Right lobe of liver (tissue), 6 donors: ENCODE data around the gene LRRTM4. TPM values are rescaled to one million over a fixed set of nuclear protein-coding genes. Genes with fewer than 3 reads are reported as not detected.

Source experiments
- ATAC-seq, 4 donors: fragments of 200-7000 bp; cut with Tn5 transposase; one replicate each; pipeline ENCODE4 v1.9.1; 2020; ENCODE audit warnings: mild to moderate bottlenecking in 4 of 4, moderate library complexity in 4 of 4
- DNase-seq, 3 donors: peaks; one replicate each; pipeline ENCODE4 v3.0.0-alpha.2; 2020
- H3K27ac ChIP-seq, 3 donors: fragments of 200-600 bp; one replicate each; pipeline ENCODE4 v1.8.0; 2022
- H3K27me3 ChIP-seq, 2 donors: fragments of 200-600 bp; one replicate each; pipeline ENCODE4 v1.8.0; 2022
- H3K36me3 ChIP-seq, 4 donors: fragments of 200-600 bp; sonication (generic) in 1 of 4; one replicate each; pipeline versions ENCODE4 v1.5.1 to v1.8.0; 2017 to 2022; ENCODE audit warnings: control low read depth in 1 of 4
- H3K4me1 ChIP-seq, 4 donors: fragments of 200-600 bp; sonication (generic) in 1 of 4; one replicate each; pipeline versions ENCODE4 v1.5.1 to v1.8.0; 2017 to 2022; ENCODE audit warnings: control low read depth in 1 of 4
- H3K4me3 ChIP-seq, 3 donors: fragments of 200-600 bp; one replicate each; pipeline ENCODE4 v1.8.0; 2022
- H3K9me3 ChIP-seq, 4 donors: fragments of 200-600 bp; sonication (generic) in 1 of 4; one replicate each; pipeline versions ENCODE4 v1.5.1 to v1.8.0; 2017 to 2022; ENCODE audit warnings: control low read depth in 1 of 4
- POLR2A ChIP-seq: fragments of 450-650 bp; IDR thresholded peaks from one replicate; pipeline ENCODE4 v1.6.1; 2017; ENCODE audit warnings: antibody characterized with exemption, mild to moderate bottlenecking
- WGBS: methylation state at CpG from one replicate; pipeline ENCODE4 v1.1.6; 2018; ENCODE audit warnings: low coverage, low lambda C conversion rate; ENCODE audit not compliant: insufficient coverage; ENCODE audit errors: missing lambda C conversion rate; 5-methylcytosine and 5-hydroxymethylcytosine counted together
- intact Hi-C, 2 donors: fragments of 100-400 bp; cut with DNase I; formaldehyde crosslinking; loops; one replicate each; pipeline versions ENCODE4 v1.11.2 to v1.14.1; 2022
- total RNA-seq, 6 experiments: library from RNA; depleted of rRNA in 2 of 6; stranded (reverse); fragments of >200 nt in 2 of 6; fragmentation: NEBNext Ultra II Directional in 3 of 6; extraction: Animal tissue kit (Norgen Biotek cat#: 25700) in 3 of 6; gene quantifications; one replicate each; pipeline versions ENCODE4 v1.1.0 to v1.2.4, GENCODE V29; 2016 to 2023
- TF ChIP-seq, protein P1 (sequence below), 4 donors: fragments of 200-600 bp in 3 of 4; fragments of 450-650 bp in 1 of 4; IDR thresholded peaks; one replicate each; pipeline versions ENCODE4 v1.5.1 to v1.8.0; 2016 to 2022; ENCODE audit warnings: antibody characterized with exemption in 4 of 4, mild to moderate bottlenecking in 2 of 4
- donor health status: DM: no; HTN: yes; CAD: no.
- donor health status: DM: no; HTN: no; CAD: no.
- donor health status: DM: no; HTN: no; CAD: no.
- donor health status: DM: no; HTN: yes; CAD: no.
- donor health status: DM: no; HTN: yes; CAD: no.

The LRRTM4 gene
- total RNA-seq, 6 experiments from 2014 or later, result 0.09 to 0.10 (median 0.09) TPM; not detected in 3

DNA sequence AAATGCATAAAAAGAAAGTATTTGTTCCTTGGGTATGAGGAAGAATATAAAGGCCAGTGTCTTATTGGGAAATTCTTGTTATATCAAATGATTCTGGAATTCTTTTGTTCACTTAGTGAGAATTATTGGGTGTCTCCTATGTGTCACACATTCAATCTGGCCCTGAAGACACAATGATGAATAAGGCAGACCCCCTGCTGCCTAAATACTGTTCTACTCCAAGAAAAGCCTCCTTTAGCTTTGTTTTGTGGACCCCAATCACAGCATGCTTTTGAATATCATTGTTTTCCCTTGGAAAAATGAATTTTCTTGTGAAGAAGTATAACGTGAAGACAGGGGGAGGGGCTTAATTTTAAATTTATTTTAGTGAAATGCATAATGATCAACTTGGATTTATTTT lies 682.4 kb downstream of the LRRTM4 start:
- no peaks in the 10 kb centered on the region for H3K9me3 ChIP-seq
- no peak for ATAC-seq
- H3K4me1 ChIP-seq, result no peaks in the 10 kb centered on the region
- TF ChIP-seq POLR2A, result no peak
- TF ChIP-seq, protein P1, sequence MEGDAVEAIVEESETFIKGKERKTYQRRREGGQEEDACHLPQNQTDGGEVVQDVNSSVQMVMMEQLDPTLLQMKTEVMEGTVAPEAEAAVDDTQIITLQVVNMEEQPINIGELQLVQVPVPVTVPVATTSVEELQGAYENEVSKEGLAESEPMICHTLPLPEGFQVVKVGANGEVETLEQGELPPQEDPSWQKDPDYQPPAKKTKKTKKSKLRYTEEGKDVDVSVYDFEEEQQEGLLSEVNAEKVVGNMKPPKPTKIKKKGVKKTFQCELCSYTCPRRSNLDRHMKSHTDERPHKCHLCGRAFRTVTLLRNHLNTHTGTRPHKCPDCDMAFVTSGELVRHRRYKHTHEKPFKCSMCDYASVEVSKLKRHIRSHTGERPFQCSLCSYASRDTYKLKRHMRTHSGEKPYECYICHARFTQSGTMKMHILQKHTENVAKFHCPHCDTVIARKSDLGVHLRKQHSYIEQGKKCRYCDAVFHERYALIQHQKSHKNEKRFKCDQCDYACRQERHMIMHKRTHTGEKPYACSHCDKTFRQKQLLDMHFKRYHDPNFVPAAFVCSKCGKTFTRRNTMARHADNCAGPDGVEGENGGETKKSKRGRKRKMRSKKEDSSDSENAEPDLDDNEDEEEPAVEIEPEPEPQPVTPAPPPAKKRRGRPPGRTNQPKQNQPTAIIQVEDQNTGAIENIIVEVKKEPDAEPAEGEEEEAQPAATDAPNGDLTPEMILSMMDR (IDR thresholded peaks at IDR 0.05), result no peak
- H3K27me3 ChIP-seq, result no peaks in the 10 kb centered on the region
- intact Hi-C loops, result no loop called here
- H3K36me3 ChIP-seq, result no peaks in the 10 kb centered on the region
- H3K4me3 ChIP-seq, result no peak overlapping the region
- 42% methylated on average over 1 of the region's 1 CpG for WGBS
- no peak for DNase-seq
- no peak overlapping the region for H3K27ac ChIP-seq

DNA sequence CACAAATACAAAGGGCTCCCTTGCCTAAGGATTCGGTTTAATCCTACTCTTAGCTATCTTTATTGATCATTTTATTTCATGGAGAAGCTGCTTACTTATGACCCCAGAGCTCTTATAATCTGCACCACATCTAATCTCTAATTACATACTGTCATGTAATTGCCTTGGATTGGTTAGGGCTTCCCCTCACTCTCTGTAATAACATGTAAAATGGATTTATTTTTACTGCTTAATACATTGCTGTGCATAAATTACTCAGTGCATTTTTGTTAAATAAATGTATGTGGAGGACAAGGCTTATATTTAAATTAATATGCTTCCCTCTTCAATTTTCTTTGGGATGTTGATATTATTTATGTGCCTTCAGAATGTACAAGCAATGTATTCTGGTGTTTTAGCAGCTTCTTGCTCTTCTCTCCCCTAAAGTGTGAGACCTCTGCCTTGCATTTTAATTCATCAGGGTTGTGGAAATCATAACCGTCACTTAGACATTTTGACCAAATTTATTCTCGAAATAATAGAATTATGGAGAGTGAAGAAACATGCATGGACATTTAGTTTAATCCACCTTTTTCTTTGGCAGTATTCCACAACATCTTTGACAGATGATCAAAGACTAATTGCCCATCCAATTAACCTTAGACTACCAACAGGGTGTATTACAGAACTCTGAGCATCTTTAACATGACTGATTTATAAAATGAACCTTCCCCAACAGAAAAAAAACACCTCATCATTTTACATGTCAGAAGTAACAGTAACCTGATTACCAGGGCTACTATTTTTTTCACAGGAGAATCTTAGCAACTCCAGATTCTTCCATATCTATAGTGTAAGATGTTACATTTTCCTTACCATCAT lies 692.6 kb downstream of the LRRTM4 start:
- H3K4me3 ChIP-seq, result no peak overlapping the region
- intact Hi-C loops, result no loop called here
- H3K27me3 ChIP-seq, result no peaks in the 10 kb centered on the region
- no peaks in the 10 kb centered on the region for H3K9me3 ChIP-seq
- no peaks in the 10 kb centered on the region for H3K4me1 ChIP-seq
- WGBS, result 44% methylated on average over 3 of the region's 3 CpGs
- DNase-seq (no peak), ATAC-seq (no peak)
- no peaks in the 10 kb centered on the region for H3K36me3 ChIP-seq
- TF ChIP-seq POLR2A, result no peak
- TF ChIP-seq, protein P1 (IDR thresholded peaks at IDR 0.05), result no peak
- H3K27ac ChIP-seq, result no peak overlapping the region

DNA sequence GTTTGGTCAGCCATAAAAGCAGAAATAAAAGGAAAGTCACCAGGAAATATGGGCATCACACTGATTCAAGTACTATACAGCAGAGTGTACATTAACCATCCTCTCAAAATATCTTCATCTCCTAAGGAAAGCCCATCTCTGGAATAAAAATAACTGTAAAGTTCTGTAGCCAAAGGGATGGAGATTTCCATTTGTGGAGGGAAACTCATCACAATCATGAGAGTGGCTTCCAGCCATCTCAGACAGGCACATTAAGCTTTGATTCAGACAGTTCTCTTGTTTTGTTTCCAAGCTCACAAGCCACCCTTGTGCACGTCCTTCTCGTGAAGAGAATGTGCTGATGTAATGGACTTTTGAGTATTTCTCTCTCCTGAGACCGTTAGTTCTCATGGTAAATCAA lies 695.5 kb downstream of the LRRTM4 start:
- no peak overlapping the region for H3K27ac ChIP-seq
- no peak overlapping the region for H3K4me3 ChIP-seq
- H3K27me3 ChIP-seq, result no peaks in the 10 kb centered on the region
- no peaks in the 10 kb centered on the region for H3K4me1 ChIP-seq
- intact Hi-C loops, result no loop called here
- 32% methylated on average over 3 of the region's 3 CpGs for WGBS
- ATAC-seq (no peak), DNase-seq (no peak)
- H3K36me3 ChIP-seq, result no peaks in the 10 kb centered on the region
- no peaks in the 10 kb centered on the region for H3K9me3 ChIP-seq
- TF ChIP-seq, protein P1 (IDR thresholded peaks at IDR 0.05), result no peak
- no peak for TF ChIP-seq POLR2A

DNA sequence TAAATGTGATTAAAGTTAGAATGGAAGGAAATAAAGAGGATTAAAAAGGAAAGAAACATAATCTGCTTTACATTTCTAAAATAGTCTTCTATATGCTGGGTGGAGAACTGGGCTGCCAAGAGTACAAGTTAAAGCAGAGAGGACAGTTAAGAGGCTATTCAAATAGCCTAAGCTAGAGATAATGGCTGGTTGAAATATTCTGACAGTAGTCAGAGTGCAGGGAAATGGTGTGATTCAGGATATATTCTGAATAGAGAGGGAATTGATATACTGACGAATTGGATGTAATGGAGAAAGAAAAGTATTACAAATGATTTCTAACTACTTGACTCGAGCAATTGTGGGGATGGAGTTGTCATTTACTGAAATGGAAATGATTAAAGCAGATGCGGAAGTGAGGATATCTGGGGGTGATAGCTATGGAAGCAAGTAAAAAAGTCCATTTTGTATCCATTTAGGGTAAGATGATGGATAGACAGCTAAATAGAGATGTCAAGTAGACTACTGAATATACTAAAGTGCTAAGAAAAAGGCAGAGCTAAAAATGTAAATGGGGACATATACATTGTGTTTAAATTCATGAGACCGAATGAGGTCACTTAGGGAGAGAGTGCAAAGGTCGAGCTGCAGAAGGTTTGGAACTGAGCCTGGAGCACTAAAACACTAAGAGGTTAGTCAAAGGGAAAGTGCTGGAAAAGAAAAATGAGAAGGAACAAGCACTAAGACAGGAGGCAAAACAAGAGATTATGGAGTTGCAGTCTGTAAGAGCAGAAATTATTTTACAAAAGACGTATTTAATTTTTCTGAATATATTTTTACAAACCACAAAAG lies 696.8 kb downstream of the LRRTM4 start:
- intact Hi-C loops, result no loop called here
- 44% methylated on average over 6 of the region's 6 CpGs for WGBS
- no peak for TF ChIP-seq POLR2A
- TF ChIP-seq, protein P1 (IDR thresholded peaks at IDR 0.05), result no peak
- Histone ChIP-seq H3K27ac (no peak overlapping the region), H3K9me3 (no peaks in the 10 kb centered on the region), H3K4me3 (no peak overlapping the region), H3K27me3 (no peaks in the 10 kb centered on the region), H3K36me3 (no peaks in the 10 kb centered on the region), H3K4me1 (no peaks in the 10 kb centered on the region)
- ATAC-seq, result no peak
- DNase-seq, result no peak
